Adrenal gland (tissue), 5 donors: ENCODE data around the gene TBC1D20.

Source experiments
- POLR2A ChIP-seq, 2 donors: fragments of 450-650 bp; IDR thresholded peaks; one replicate each; pipeline ENCODE4 v1.6.1; 2017; ENCODE audit warnings: antibody characterized with exemption in 2 of 2, mild to moderate bottlenecking in 2 of 2, moderate library complexity in 1 of 2
- TF ChIP-seq, protein P1 (sequence below), 6 experiments: fragments of 450-650 bp in 4 of 6; fragments of 200-600 bp in 2 of 6; sonication (generic) in 1 of 6; IDR thresholded peaks; 1 replicate in 5 of 6; 2 replicates in 1 of 6; pipeline versions ENCODE4 v1.5.1 to v1.8.0; 2016 to 2021; ENCODE audit warnings: antibody characterized with exemption in 6 of 6, mild to moderate bottlenecking in 2 of 6, moderate library complexity in 1 of 6
- donor health status: DM: no; HTN: no; CAD: no.

- TF ChIP-seq, protein P1, sequence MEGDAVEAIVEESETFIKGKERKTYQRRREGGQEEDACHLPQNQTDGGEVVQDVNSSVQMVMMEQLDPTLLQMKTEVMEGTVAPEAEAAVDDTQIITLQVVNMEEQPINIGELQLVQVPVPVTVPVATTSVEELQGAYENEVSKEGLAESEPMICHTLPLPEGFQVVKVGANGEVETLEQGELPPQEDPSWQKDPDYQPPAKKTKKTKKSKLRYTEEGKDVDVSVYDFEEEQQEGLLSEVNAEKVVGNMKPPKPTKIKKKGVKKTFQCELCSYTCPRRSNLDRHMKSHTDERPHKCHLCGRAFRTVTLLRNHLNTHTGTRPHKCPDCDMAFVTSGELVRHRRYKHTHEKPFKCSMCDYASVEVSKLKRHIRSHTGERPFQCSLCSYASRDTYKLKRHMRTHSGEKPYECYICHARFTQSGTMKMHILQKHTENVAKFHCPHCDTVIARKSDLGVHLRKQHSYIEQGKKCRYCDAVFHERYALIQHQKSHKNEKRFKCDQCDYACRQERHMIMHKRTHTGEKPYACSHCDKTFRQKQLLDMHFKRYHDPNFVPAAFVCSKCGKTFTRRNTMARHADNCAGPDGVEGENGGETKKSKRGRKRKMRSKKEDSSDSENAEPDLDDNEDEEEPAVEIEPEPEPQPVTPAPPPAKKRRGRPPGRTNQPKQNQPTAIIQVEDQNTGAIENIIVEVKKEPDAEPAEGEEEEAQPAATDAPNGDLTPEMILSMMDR (IDR thresholded peaks at IDR 0.05), result no peak
- no peak for TF ChIP-seq POLR2A (IDR thresholded peaks at IDR 0.05)
These were observed 18.2 kb downstream of the TBC1D20 start for GRCh38 chr20:444117-444516.
